H1 (cell line): ENCODE results near the gene RASAL1. TPM values are rescaled to one million over a fixed set of nuclear protein-coding genes. Genes with fewer than 3 reads are reported as not detected.

Experiments used
- CTCF ChIA-PET: fragments of 300-600 bp; sonication (Branson Sonifier 250); formaldehyde crosslinking; loops from one replicate; lab custom pipeline; 2021; ENCODE audit not compliant: partially characterized antibody; lab: Charles Lee
- POLR2A ChIA-PET: fragments of 300-600 bp; sonication (Branson Sonifier 250); formaldehyde crosslinking; loops from one replicate; lab custom pipeline; 2021; ENCODE audit warnings: inconsistent platforms; ENCODE audit not compliant: partially characterized antibody; lab: Charles Lee
- DNase-seq, 2 experiments: peaks; one replicate each; pipeline versions ENCODE4 v3.0.0 to v3.0.0-alpha.2; 2010 to 2022; ENCODE audit warnings: low spot score in 2 of 2, low read depth in 1 of 2, mixed read lengths in 1 of 2
- FAIRE-seq: peaks from 2 replicates; lab custom pipeline; 2011; peaks lifted over from hg19 to GRCh38; lab: Jason Lieb, UNC
- H2AFZ ChIP-seq: 2 replicates; pipeline ENCODE4 v1.8.1; 2012; ENCODE audit warnings: low read length, inconsistent platforms
- H2AK5ac ChIP-seq: 2 replicates; pipeline ENCODE4 v1.6.1; 2013; ENCODE audit warnings: low read depth, low read length
- H2BK120ac ChIP-seq: replicated peaks from 2 replicates; pipeline ENCODE3; 2013; ENCODE audit warnings: low read depth, low read length, inconsistent platforms
- H2BK12ac ChIP-seq: 2 replicates; pipeline ENCODE4 v1.6.1; 2013; ENCODE audit warnings: low read depth, low read length
- H2BK15ac ChIP-seq: 2 replicates; pipeline ENCODE4 v1.6.1; 2013; ENCODE audit warnings: low read length
- H2BK20ac ChIP-seq: 2 replicates; pipeline ENCODE4 v1.6.1; 2013; ENCODE audit warnings: low read length
- H2BK5ac ChIP-seq: 2 replicates; pipeline ENCODE4 v1.6.1; 2013; ENCODE audit warnings: low read depth, low read length
- H3K14ac ChIP-seq: 2 replicates; pipeline ENCODE4 v1.6.1; 2013; ENCODE audit warnings: inconsistent platforms; ENCODE audit not compliant: insufficient read length
- H3K18ac ChIP-seq: 2 replicates; pipeline ENCODE4 v1.6.1; 2013; ENCODE audit warnings: low read length; ENCODE audit errors: extremely low read depth
- H3K23ac ChIP-seq: 2 replicates; pipeline ENCODE4 v1.6.1; 2013; ENCODE audit warnings: inconsistent platforms; ENCODE audit not compliant: insufficient read length
- H3K23me2 ChIP-seq: 2 replicates; pipeline ENCODE4 v1.6.1; 2013; ENCODE audit warnings: low read depth, low read length
- H3K27ac ChIP-seq: 2 replicates; pipeline ENCODE4 v1.6.1; 2011; ENCODE audit warnings: low read depth, low read length, inconsistent platforms
- H3K27me3 ChIP-seq, 4 experiments: replicated peaks in 1 of 4; 1 replicate in 1 of 4; 2 replicates in 3 of 4; pipeline versions ENCODE4 v1.6.1 to v1.8.1; 2011 to 2013; ENCODE audit warnings: low read length in 3 of 4, mild to moderate bottlenecking in 3 of 4, inconsistent platforms in 2 of 4, mixed read lengths in 2 of 4, moderate library complexity in 1 of 4; ENCODE audit not compliant: control insufficient read depth in 3 of 4, insufficient read depth in 3 of 4; ENCODE audit errors: extremely low read depth in 1 of 4
- H3K36me3 ChIP-seq, 4 experiments: 2 replicates each; pipeline versions ENCODE4 v1.6.1 to v1.8.1; 2011 to 2013; ENCODE audit warnings: mild to moderate bottlenecking in 4 of 4, low read length in 3 of 4, moderate library complexity in 2 of 4, control low read depth in 1 of 4, inconsistent platforms in 1 of 4; ENCODE audit not compliant: insufficient read depth in 4 of 4, control insufficient read depth in 2 of 4
- H3K4ac ChIP-seq: replicated peaks from 2 replicates; pipeline ENCODE3; 2013; ENCODE audit warnings: low read length, low read depth, mixed read lengths, inconsistent platforms; ENCODE audit not compliant: insufficient read length
- H3K4me1 ChIP-seq, 4 experiments: replicated peaks in 1 of 4; 1 replicate in 1 of 4; 2 replicates in 3 of 4; pipeline versions ENCODE4 v1.6.1 to v1.8.1; 2011 to 2013; ENCODE audit warnings: low read length in 3 of 4, inconsistent platforms in 2 of 4, mixed read lengths in 1 of 4; ENCODE audit not compliant: insufficient read depth in 4 of 4, control insufficient read depth in 3 of 4
- H3K4me2 ChIP-seq, 2 experiments: 2 replicates each; pipeline versions ENCODE4 v1.6.1 to v1.8.1; 2011 to 2013; ENCODE audit warnings: low read depth in 2 of 2, low read length in 2 of 2, control low read depth in 1 of 2, inconsistent platforms in 1 of 2, mild to moderate bottlenecking in 1 of 2; ENCODE audit not compliant: insufficient read depth in 1 of 2
- H3K4me3 ChIP-seq, 4 experiments: fragments of 200-600, 300-600 bp in 1 of 4; sonication (generic), shearing (Covaris generic), sonication (Bioruptor Twin) in 1 of 4; 2 replicates each; pipeline versions ENCODE4 v1.5.1 to v1.8.1; 2011 to 2016; ENCODE audit warnings: low read length in 4 of 4, low read depth in 3 of 4, control low read depth in 2 of 4, inconsistent platforms in 2 of 4, mild to moderate bottlenecking in 2 of 4, mixed read lengths in 1 of 4, moderate library complexity in 1 of 4; ENCODE audit not compliant: insufficient read depth in 2 of 4; ENCODE audit errors: extremely low read depth in 1 of 4
- H3K56ac ChIP-seq: replicated peaks from 2 replicates; pipeline ENCODE3; 2013; ENCODE audit warnings: low read depth, mild to moderate bottlenecking, mixed read lengths, low read length, inconsistent platforms; ENCODE audit not compliant: insufficient read length
- H3K79me1 ChIP-seq: 2 replicates; pipeline ENCODE4 v1.6.1; 2013; ENCODE audit warnings: low read depth, low read length, control low read depth
- H3K79me2 ChIP-seq, 2 experiments: 2 replicates each; pipeline versions ENCODE4 v1.6.1 to v1.8.1; 2012 to 2013; ENCODE audit warnings: low read length in 2 of 2, mild to moderate bottlenecking in 2 of 2, inconsistent platforms in 1 of 2; ENCODE audit not compliant: insufficient read depth in 2 of 2, control insufficient read depth in 1 of 2
- H3K9ac ChIP-seq, 4 experiments: replicated peaks in 1 of 4; 1 replicate in 1 of 4; 2 replicates in 3 of 4; pipeline versions ENCODE4 v1.6.1 to v1.8.1; 2011 to 2013; ENCODE audit warnings: low read depth in 3 of 4, low read length in 3 of 4, control low read depth in 2 of 4, mild to moderate bottlenecking in 2 of 4, moderate library complexity in 2 of 4, inconsistent platforms in 1 of 4; ENCODE audit errors: extremely low read depth in 1 of 4
- H3K9me3 ChIP-seq, 2 experiments: 2 replicates each; pipeline versions ENCODE4 v1.6.1 to v1.8.1; 2012 to 2013; ENCODE audit warnings: mild to moderate bottlenecking in 2 of 2, moderate library complexity in 2 of 2, control low read depth in 1 of 2, inconsistent platforms in 1 of 2, low read depth in 1 of 2, low read length in 1 of 2, mixed read lengths in 1 of 2; ENCODE audit not compliant: insufficient read depth in 2 of 2
- H4K20me1 ChIP-seq, 2 experiments: replicated peaks in 1 of 2; 2 replicates each; pipeline versions ENCODE3 to v1.8.1; 2011 to 2013; ENCODE audit warnings: inconsistent platforms in 2 of 2, low read length in 2 of 2, mild to moderate bottlenecking in 1 of 2; ENCODE audit not compliant: insufficient read depth in 2 of 2, control insufficient read depth in 1 of 2
- H4K5ac ChIP-seq: 2 replicates; pipeline ENCODE4 v1.6.1; 2013; ENCODE audit warnings: low read length, low read depth, mixed read lengths, inconsistent platforms; ENCODE audit not compliant: insufficient read length
- H4K8ac ChIP-seq: 2 replicates; pipeline ENCODE4 v1.8.0; 2013; ENCODE audit warnings: mild to moderate bottlenecking, moderate library complexity, low read length, inconsistent platforms; ENCODE audit not compliant: insufficient read depth; ENCODE audit errors: extremely low read depth
- H4K91ac ChIP-seq: replicated peaks from 2 replicates; pipeline ENCODE3; 2013; ENCODE audit warnings: low read length, mixed read lengths, inconsistent platforms; ENCODE audit not compliant: insufficient read length
- CHD2 ChIP-seq: IDR thresholded peaks from 2 replicates; pipeline ENCODE4 v1.6.1; 2012; ENCODE audit warnings: low read length, improper control_type of control experiment
- CREB1 ChIP-seq: IDR thresholded peaks from 2 replicates; pipeline ENCODE4 v1.6.1; 2012; ENCODE audit warnings: inconsistent platforms
- E2F6 ChIP-seq: IDR thresholded peaks from 2 replicates; pipeline ENCODE4 v1.6.1; 2012; ENCODE audit warnings: inconsistent platforms
- EP300 ChIP-seq, 2 experiments: IDR thresholded peaks; 1 replicate in 1 of 2; 2 replicates in 1 of 2; pipeline ENCODE4 v1.6.1; 2011 to 2012; ENCODE audit warnings: low read depth in 2 of 2, low read length in 2 of 2, mild to moderate bottlenecking in 2 of 2, borderline replicate concordance in 1 of 2, inconsistent platforms in 1 of 2, moderate library complexity in 1 of 2
- HDAC2 ChIP-seq, 2 experiments: fragments of 300-600 bp in 1 of 2; sonication (generic) in 1 of 2; IDR thresholded peaks; 2 replicates each; pipeline ENCODE4 v1.6.1; 2011 to 2012; ENCODE audit warnings: low read depth in 2 of 2, low read length in 2 of 2, mild to moderate bottlenecking in 2 of 2, moderate library complexity in 2 of 2, borderline replicate concordance in 1 of 2, inconsistent platforms in 1 of 2
- JUND ChIP-seq: IDR thresholded peaks from 2 replicates; pipeline ENCODE4 v1.6.1; 2011; ENCODE audit warnings: mild to moderate bottlenecking, improper control_type of control experiment, low read length
- KDM1A ChIP-seq: fragments of 200-600, 300-600 bp; sonication (generic); IDR thresholded peaks from 2 replicates; pipeline ENCODE4 v1.7.1; 2016; ENCODE audit warnings: mild to moderate bottlenecking, low read length, borderline replicate concordance
- NRF1 ChIP-seq: IDR thresholded peaks from 2 replicates; pipeline ENCODE4 v1.6.1; 2011; ENCODE audit warnings: mild to moderate bottlenecking, low read depth, low read length, improper control_type of control experiment
- POU5F1 ChIP-seq: IDR thresholded peaks from 2 replicates; pipeline ENCODE4 v1.6.1; 2011; ENCODE audit warnings: low read depth, mild to moderate bottlenecking, low read length, moderate library complexity
- RBBP5 ChIP-seq: IDR thresholded peaks from 2 replicates; pipeline ENCODE4 v1.7.1; 2012; ENCODE audit warnings: low read depth, mild to moderate bottlenecking, inconsistent platforms, low read length, moderate library complexity, borderline replicate concordance
- WGBS, 2 experiments: shearing (Covaris generic) in 1 of 2; methylation state at CpG; one replicate each; pipeline versions ENCODE4 v1.1.6 to v1.1.7; 2013 to 2015; ENCODE audit warnings: low lambda C conversion rate in 2 of 2, mixed read lengths in 2 of 2, inconsistent platforms in 1 of 2, low coverage in 1 of 2, missing lambda C conversion rate in 1 of 2; ENCODE audit not compliant: insufficient replicate concordance in 2 of 2, insufficient coverage in 1 of 2, insufficient read length in 1 of 2; ENCODE audit errors: extremely low coverage in 1 of 2, missing lambda C conversion rate in 1 of 2; 5-methylcytosine and 5-hydroxymethylcytosine counted together
- polyA plus RNA-seq, 7 experiments: library from polyadenylated mRNA; depleted of rRNA in 3 of 7; stranded (reverse) in 5 of 7; unstranded in 2 of 7; fragments of >200 nt in 5 of 7; fragments of 200-250 nt in 2 of 7; gene quantifications; 1 replicate in 5 of 7; 2 replicates in 1 of 7; 4 replicates in 1 of 7; pipeline versions ENCODE4 v1.2.1 to v1.2.3, GENCODE V29; 2011 to 2013; ENCODE audit warnings: missing spikeins in 2 of 7, mixed read lengths in 2 of 7
- total RNA-seq: library from RNA; stranded (reverse); fragmentation: NEBNext Ultra II Directional; extraction: Animal tissue kit (Norgen Biotek cat#: 25700); gene quantifications from 2 replicates; pipeline ENCODE4 v1.2.1, GENCODE V29; 2021

RASAL1 gene
- total and polyA plus RNA-seq, 2 of the 8 experiments (the other 6 are each of a cell fraction or from before 2014, with no cell fraction given), result 3.7 to 5.0 TPM

- Histone ChIP-seq H3K4ac (no peak overlapping the region), H3K9ac (no peak overlapping the region), H2BK15ac (0 out of 2 replicates have a peak overlapping the region, but pooled peaks have one; percentile 19), H3K4me2 (peak overlapping the region; percentile 64 to 98; a peak in 3 of 4 replicates), H3K4me1 (peaks cover 3 to 14% (median 11%) of the 10 kb centered on the region in 4 experiments), H3K27me3 (peaks cover 1 to 32% (median 25%) of the 10 kb centered on the region in 4 experiments), H2AK5ac (no peak overlapping the region), H3K4me3 (peak overlapping the region in 2 of 4 experiments; percentile 21 to 61; a peak in 3 of 8 replicates), H2BK120ac (no peak overlapping the region), H4K8ac (no peak overlapping the region), H3K9me3 (no peaks in the 10 kb centered on the region), H2BK12ac (0 out of 2 replicates have a peak overlapping the region, but pooled peaks have one; percentile 6), H4K5ac (no peak overlapping the region), H3K27ac (no peak overlapping the region), H2BK20ac (no peak overlapping the region), H2AFZ (no peak overlapping the region), H3K14ac (no peak overlapping the region), H3K79me1 (no peaks in the 10 kb centered on the region; the same call in none of the 2 replicates), H4K91ac (no peak overlapping the region), H3K18ac (no peak overlapping the region), H3K36me3 (peaks cover 14 to 24% (median 16%) of the 10 kb centered on the region in 4 experiments; a peak in 7 of 8 replicates), H3K23me2 (peaks cover 9% of the 10 kb centered on the region; the same call in 1 of the 2 replicates), H3K79me2 (no peaks in the 10 kb centered on the region), H2BK5ac (no peak overlapping the region), H3K56ac (no peak overlapping the region), H3K23ac (no peak overlapping the region), H4K20me1 (peaks cover 2 to 3% of the 10 kb centered on the region in 2 experiments)
- no peak for TF ChIP-seq E2F6
- TF ChIP-seq JUND, result no peak
- TF ChIP-seq CHD2, result no peak
- no peak for TF ChIP-seq POU5F1
- no peak for TF ChIP-seq EP300 (IDR thresholded peaks at IDR 0.05; ENCODE audit: borderline replicate concordance in 1 of 2, low read depth in 2 of 2, low read length in 2 of 2)
- TF ChIP-seq RBBP5, result no peak
- TF ChIP-seq NRF1, result no peak
- no peak for TF ChIP-seq KDM1A
- no peak for TF ChIP-seq CREB1
- TF ChIP-seq HDAC2 (IDR thresholded peaks at IDR 0.05; ENCODE audit: borderline replicate concordance in 1 of 2, low read depth in 2 of 2, low read length in 2 of 2), result no peak
- FAIRE-seq, result no peak
- POLR2A ChIA-PET, result interaction anchor here (0.6 to 3.8 kb wide), 9 partner anchors 10 to 193 kb away, joined by 3 to 35 read pairs (median 4); partner anchors contain the start of genes DDX54, RASAL1, RITA1 and TPCN1
- WGBS, 2 experiments, result 80% methylated on average over 12 of the region's 12 CpGs; no CpG with 5 or more reads in 1 of the 2 experiments
- CTCF ChIA-PET, result interaction anchor here (1.2 to 7.9 kb wide), 10 partner anchors 10 to 157 kb away, joined by 3 to 51 read pairs (median 6); partner anchors contain the start of gene RASAL1
- no peak for DNase-seq
Observed at GRCh38 chr12:113155060-113155459, 19.5 kb upstream of the RASAL1 start.
